ENCODE results near the gene CACNA2D4.

Gene CACNA2D4

GRCh38 chr12:1782215-1782614, 136.2 kb downstream of the CACNA2D4 start:
- no peak overlapping the region for H3K4me3 ChIP-seq (ENCODE audit: low read depth, low read length)
- TF ChIP-seq, protein P1, sequence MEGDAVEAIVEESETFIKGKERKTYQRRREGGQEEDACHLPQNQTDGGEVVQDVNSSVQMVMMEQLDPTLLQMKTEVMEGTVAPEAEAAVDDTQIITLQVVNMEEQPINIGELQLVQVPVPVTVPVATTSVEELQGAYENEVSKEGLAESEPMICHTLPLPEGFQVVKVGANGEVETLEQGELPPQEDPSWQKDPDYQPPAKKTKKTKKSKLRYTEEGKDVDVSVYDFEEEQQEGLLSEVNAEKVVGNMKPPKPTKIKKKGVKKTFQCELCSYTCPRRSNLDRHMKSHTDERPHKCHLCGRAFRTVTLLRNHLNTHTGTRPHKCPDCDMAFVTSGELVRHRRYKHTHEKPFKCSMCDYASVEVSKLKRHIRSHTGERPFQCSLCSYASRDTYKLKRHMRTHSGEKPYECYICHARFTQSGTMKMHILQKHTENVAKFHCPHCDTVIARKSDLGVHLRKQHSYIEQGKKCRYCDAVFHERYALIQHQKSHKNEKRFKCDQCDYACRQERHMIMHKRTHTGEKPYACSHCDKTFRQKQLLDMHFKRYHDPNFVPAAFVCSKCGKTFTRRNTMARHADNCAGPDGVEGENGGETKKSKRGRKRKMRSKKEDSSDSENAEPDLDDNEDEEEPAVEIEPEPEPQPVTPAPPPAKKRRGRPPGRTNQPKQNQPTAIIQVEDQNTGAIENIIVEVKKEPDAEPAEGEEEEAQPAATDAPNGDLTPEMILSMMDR (IDR thresholded peaks at IDR 0.05; ENCODE audit: borderline replicate concordance, insufficient read depth, low read depth, low read length) = no peak

GRCh38 chr12:1781772-1782171, 136.7 kb downstream of the CACNA2D4 start:
- H3K4me3 ChIP-seq (ENCODE audit: low read depth, low read length) = no peak overlapping the region
- TF ChIP-seq, protein P1 (IDR thresholded peaks at IDR 0.05; ENCODE audit: borderline replicate concordance, insufficient read depth, low read depth, low read length) = no peak

- no peak overlapping the region for H3K4me3 ChIP-seq (ENCODE audit: low read depth, low read length)
- TF ChIP-seq, protein P1 (IDR thresholded peaks at IDR 0.05; ENCODE audit: borderline replicate concordance, insufficient read depth, low read depth, low read length) = no peak
Measured at GRCh38 chr12:1779783-1780182, 138.7 kb downstream of the CACNA2D4 start.

DNA sequence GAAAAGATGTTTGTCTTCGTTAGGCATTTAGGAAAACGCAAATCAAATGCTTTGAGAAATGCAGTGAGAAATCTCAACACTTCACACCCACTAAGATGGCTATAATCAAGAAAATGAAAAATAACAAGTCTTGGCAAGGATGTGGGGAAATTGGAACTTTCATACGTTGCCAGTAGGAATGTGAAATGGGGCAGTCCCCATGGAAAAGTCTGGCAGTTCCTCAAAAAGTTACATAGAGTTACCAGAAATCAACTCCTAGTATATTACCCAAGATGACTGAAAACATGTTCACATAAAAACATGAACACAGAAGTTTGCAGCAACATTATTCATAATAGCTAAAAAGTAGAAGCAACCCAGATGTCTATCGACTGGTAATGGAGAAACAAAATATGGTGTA, 139.5 kb downstream of the CACNA2D4 start:
- TF ChIP-seq, protein P1 (IDR thresholded peaks at IDR 0.05; ENCODE audit: borderline replicate concordance, insufficient read depth, low read depth, low read length) = no peak
- no peak overlapping the region for H3K4me3 ChIP-seq (ENCODE audit: low read depth, low read length)

DNA sequence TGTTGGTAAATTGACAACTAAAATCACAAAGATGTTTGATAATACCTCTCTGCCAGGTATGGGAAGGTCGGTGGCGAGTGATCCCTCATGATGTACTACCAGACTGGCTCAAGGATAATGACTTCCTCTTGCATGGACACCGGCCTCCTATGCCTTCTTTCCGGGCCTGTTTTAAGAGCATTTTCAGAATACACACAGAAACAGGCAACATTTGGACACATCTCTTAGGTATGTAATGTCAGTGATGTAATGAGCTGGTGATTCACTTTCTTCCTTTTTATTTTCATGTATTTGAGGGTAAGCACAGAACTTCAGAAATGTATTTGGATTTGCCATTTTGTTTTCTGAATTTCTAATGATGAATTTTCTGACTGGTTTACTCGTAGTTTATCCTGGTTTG, 140.7 kb downstream of the CACNA2D4 start:
- TF ChIP-seq, protein P1 (IDR thresholded peaks at IDR 0.05; ENCODE audit: borderline replicate concordance, insufficient read depth, low read depth, low read length) = no peak
- H3K4me3 ChIP-seq (ENCODE audit: low read depth, low read length) = no peak overlapping the region

GRCh38 chr12:1776170-1776921, 142.1 kb downstream of the CACNA2D4 start:
- TF ChIP-seq, protein P1 (IDR thresholded peaks at IDR 0.05; ENCODE audit: borderline replicate concordance, insufficient read depth, low read depth, low read length) = no peak
- H3K4me3 ChIP-seq (ENCODE audit: low read depth, low read length) = no peak overlapping the region

DNA sequence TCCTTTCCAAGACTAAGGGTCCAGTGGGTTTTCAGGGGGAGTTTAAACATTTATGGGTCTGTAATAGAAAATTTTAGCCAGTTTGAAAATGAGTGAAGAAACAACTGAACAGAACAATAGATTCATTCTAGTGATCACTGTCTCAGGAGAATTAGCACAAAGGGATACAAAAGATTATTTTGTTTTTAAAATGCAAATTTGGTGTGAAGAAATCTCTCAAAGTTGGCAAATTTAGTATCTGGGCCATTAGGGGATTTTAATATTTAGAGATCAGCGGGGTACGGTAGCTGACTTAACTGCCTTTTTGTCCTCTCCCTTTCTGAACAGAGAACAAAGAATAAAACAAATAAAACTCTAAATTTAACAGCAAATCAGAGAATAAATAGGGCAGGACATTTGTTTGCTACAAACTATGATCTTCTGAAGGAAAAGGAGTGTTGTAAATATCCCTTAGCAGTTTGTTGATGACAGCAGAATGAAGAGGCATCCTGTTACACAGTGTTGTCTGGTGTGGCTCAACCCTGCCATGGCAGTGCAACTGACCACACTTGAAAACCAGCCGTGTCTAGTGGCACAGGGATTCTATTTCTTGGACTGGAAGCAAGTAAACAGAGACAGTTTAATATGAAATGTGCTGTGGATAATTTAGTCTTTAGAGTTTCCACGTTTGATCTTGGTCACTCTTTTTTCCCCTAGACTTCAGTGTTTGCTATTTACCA, 144.4 kb downstream of the CACNA2D4 start:
- no peak overlapping the region for H3K4me3 ChIP-seq (ENCODE audit: low read depth, low read length)
- TF ChIP-seq, protein P1 (IDR thresholded peaks at IDR 0.05; ENCODE audit: borderline replicate concordance, insufficient read depth, low read depth, low read length) = no peak
